ENCODE measurements around the gene DCC. TPM values are rescaled to one million over a fixed set of nuclear protein-coding genes. Genes with fewer than 3 reads are reported as not detected.

The DCC gene
- polyA plus RNA-seq, 1 donor (not counting 4 experiments of a cell fraction or from before 2014, with no cell fraction given), result not detected

GRCh38 chr18:53234610-53235009 is 894.6 kb downstream of the DCC start:
- dilution Hi-C loops (cut with MboI; ENCODE audit: extremely low pct_ligation_motif_present, low sequenced_read_pairs), result no loop called here
- DNase-seq (ENCODE audit: low read depth, low spot score) (no peak), FAIRE-seq (no peak)
- Histone ChIP-seq H4K20me1 (ENCODE audit: control insufficient read depth, extremely low read depth, insufficient read depth, low read length) (no peaks in the 10 kb centered on the region), H2AFZ (ENCODE audit: control insufficient read depth, low read length) (no peak overlapping the region), H3K9me3 (ENCODE audit: control insufficient read depth, low read depth, low read length) (no peaks in the 10 kb centered on the region), H3K4me2 (ENCODE audit: control insufficient read depth, extremely low read depth, insufficient read depth, low read depth, low read length) (no peak overlapping the region), H3K27ac (ENCODE audit: control insufficient read depth, insufficient read depth, low read length) (no peak overlapping the region), H3K9ac (ENCODE audit: control insufficient read depth, extremely low read depth, insufficient read depth, low read length) (no peak overlapping the region), H3K9me1 (ENCODE audit: control insufficient read depth, extremely low read depth, insufficient read depth, low read length) (no peaks in the 10 kb centered on the region), H3K4me1 (ENCODE audit: control insufficient read depth, extremely low read depth, insufficient read depth, low read length) (no peaks in the 10 kb centered on the region), H3K79me2 (ENCODE audit: control insufficient read depth, insufficient read depth, low read length) (no peaks in the 10 kb centered on the region), H3K27me3 (ENCODE audit: control insufficient read depth, extremely low read depth, insufficient read depth, low read length) (no peaks in the 10 kb centered on the region), H3K4me3 (ENCODE audit: control insufficient read depth in 2 of 3, extremely low read depth in 1 of 3, insufficient read depth in 2 of 3, low read depth in 1 of 3, low read length in 3 of 3) (no peak overlapping the region), H3K36me3 (ENCODE audit: control insufficient read depth in 2 of 2, extremely low read depth in 1 of 2, insufficient read depth in 2 of 2, low read length in 2 of 2) (no peaks in the 10 kb centered on the region)
- TF ChIP-seq EZH2 (IDR thresholded peaks at IDR 0.05; ENCODE audit: low read length) (no peak), CTCF (optimal IDR thresholded peaks at IDR 0.05 in 1 of 3, IDR thresholded peaks at IDR 0.05 in 1 of 3, conservative IDR thresholded peaks at IDR 0.05 in 1 of 3; ENCODE audit: extremely low read depth in 1 of 3, insufficient read depth in 2 of 3, low read length in 3 of 3) (no peak)

- H3K9me1 ChIP-seq (ENCODE audit: control insufficient read depth, extremely low read depth, insufficient read depth, low read length), result no peaks in the 10 kb centered on the region
- no peak overlapping the region for H3K4me3 ChIP-seq (ENCODE audit: control insufficient read depth in 2 of 3, extremely low read depth in 1 of 3, insufficient read depth in 2 of 3, low read depth in 1 of 3, low read length in 3 of 3)
- H3K27ac ChIP-seq (ENCODE audit: control insufficient read depth, insufficient read depth, low read length), result no peak overlapping the region
- no peaks in the 10 kb centered on the region for H3K36me3 ChIP-seq (ENCODE audit: control insufficient read depth in 2 of 2, extremely low read depth in 1 of 2, insufficient read depth in 2 of 2, low read length in 2 of 2)
- no peaks in the 10 kb centered on the region for H3K4me1 ChIP-seq (ENCODE audit: control insufficient read depth, extremely low read depth, insufficient read depth, low read length)
- no peaks in the 10 kb centered on the region for H3K9me3 ChIP-seq (ENCODE audit: control insufficient read depth, low read depth, low read length)
- no peak overlapping the region for H3K9ac ChIP-seq (ENCODE audit: control insufficient read depth, extremely low read depth, insufficient read depth, low read length)
- H3K27me3 ChIP-seq (ENCODE audit: control insufficient read depth, extremely low read depth, insufficient read depth, low read length), result no peaks in the 10 kb centered on the region
- H2AFZ ChIP-seq (ENCODE audit: control insufficient read depth, low read length), result no peak overlapping the region
- dilution Hi-C loops (cut with MboI; ENCODE audit: extremely low pct_ligation_motif_present, low sequenced_read_pairs), result no loop called here
- TF ChIP-seq EZH2 (IDR thresholded peaks at IDR 0.05; ENCODE audit: low read length) (no peak), CTCF (optimal IDR thresholded peaks at IDR 0.05 in 1 of 3, IDR thresholded peaks at IDR 0.05 in 1 of 3, conservative IDR thresholded peaks at IDR 0.05 in 1 of 3; ENCODE audit: extremely low read depth in 1 of 3, insufficient read depth in 2 of 3, low read length in 3 of 3) (no peak)
- no peaks in the 10 kb centered on the region for H3K79me2 ChIP-seq (ENCODE audit: control insufficient read depth, insufficient read depth, low read length)
- H3K4me2 ChIP-seq (ENCODE audit: control insufficient read depth, extremely low read depth, insufficient read depth, low read depth, low read length), result no peak overlapping the region
- FAIRE-seq, result no peak
- no peak for DNase-seq (ENCODE audit: low read depth, low spot score)
- no peaks in the 10 kb centered on the region for H4K20me1 ChIP-seq (ENCODE audit: control insufficient read depth, extremely low read depth, insufficient read depth, low read length)
Observed at GRCh38 chr18:53241161-53241560, 901.2 kb downstream of the DCC start.

Measured in keratinocyte (primary cell).